Chondrocyte (in vitro differentiated cells): Measurements from ENCODE around the gene UBE4B. TPM values are rescaled to one million over a fixed set of nuclear protein-coding genes. Genes with fewer than 3 reads are reported as not detected.
A peak's percentile ranks its signal among the peaks of the same experiment; 100 is the strongest.

Experiments
- DNase-seq: peaks from one replicate; pipeline ENCODE4 v3.0.0; 2021; ENCODE audit warnings: mixed read lengths, low spot score
- H3K27ac Mint-ChIP-seq: one replicate; pipeline ENCODE4 v1.8.0; 2021; ENCODE audit warnings: mild to moderate bottlenecking, moderate library complexity, mixed read lengths; ENCODE audit not compliant: unreplicated experiment
- H3K27me3 Mint-ChIP-seq: 2 replicates; pipeline ENCODE4 v1.8.0; 2021; ENCODE audit warnings: low read depth, mixed read lengths
- H3K36me3 Mint-ChIP-seq: 2 replicates; pipeline ENCODE4 v1.8.0; 2021; ENCODE audit warnings: low read depth, mixed read lengths
- H3K4me1 Mint-ChIP-seq: 2 replicates; pipeline ENCODE4 v1.8.0; 2021; ENCODE audit warnings: low read depth, mild to moderate bottlenecking, mixed read lengths
- H3K4me3 Mint-ChIP-seq: one replicate; pipeline ENCODE4 v1.8.0; 2021; ENCODE audit warnings: mild to moderate bottlenecking, moderate library complexity, mixed read lengths; ENCODE audit not compliant: unreplicated experiment
- H3K9me3 Mint-ChIP-seq: 2 replicates; pipeline ENCODE4 v1.8.0; 2021; ENCODE audit warnings: low read depth, mixed read lengths
- microRNA-seq: library from miRNA; unstranded; fragments of <30 nt; microRNA quantifications from one replicate; pipeline ENCODE4 v1.2.0, GENCODE V29; 2020; ENCODE audit warnings: borderline number of aligned reads
- total RNA-seq: library from RNA; stranded (reverse); gene quantifications from 3 replicates; pipeline ENCODE4 v1.2.1, GENCODE V29; 2021
- TF ChIP-seq, protein P1 (sequence below): fragments of 200-600 bp; sonication (generic); IDR thresholded peaks from 2 replicates; pipeline ENCODE4 v1.5.0; 2021; ENCODE audit warnings: antibody characterized with exemption, mild to moderate bottlenecking, moderate library complexity

UBE4B gene
- total RNA-seq, 1 donor from 2014 or later: 47.1 TPM

GRCh38 chr1:10225573-10225972 lies 192.8 kb downstream of the UBE4B start:
- H3K9me3 Mint-ChIP-seq: no peaks in the 10 kb centered on the region
- H3K4me3 Mint-ChIP-seq: no peak overlapping the region
- DNase-seq: no peak
- peaks cover 48% of the 10 kb centered on the region for H3K4me1 Mint-ChIP-seq
- peak overlapping the region; percentile 84 for H3K27ac Mint-ChIP-seq
- TF ChIP-seq, protein P1, sequence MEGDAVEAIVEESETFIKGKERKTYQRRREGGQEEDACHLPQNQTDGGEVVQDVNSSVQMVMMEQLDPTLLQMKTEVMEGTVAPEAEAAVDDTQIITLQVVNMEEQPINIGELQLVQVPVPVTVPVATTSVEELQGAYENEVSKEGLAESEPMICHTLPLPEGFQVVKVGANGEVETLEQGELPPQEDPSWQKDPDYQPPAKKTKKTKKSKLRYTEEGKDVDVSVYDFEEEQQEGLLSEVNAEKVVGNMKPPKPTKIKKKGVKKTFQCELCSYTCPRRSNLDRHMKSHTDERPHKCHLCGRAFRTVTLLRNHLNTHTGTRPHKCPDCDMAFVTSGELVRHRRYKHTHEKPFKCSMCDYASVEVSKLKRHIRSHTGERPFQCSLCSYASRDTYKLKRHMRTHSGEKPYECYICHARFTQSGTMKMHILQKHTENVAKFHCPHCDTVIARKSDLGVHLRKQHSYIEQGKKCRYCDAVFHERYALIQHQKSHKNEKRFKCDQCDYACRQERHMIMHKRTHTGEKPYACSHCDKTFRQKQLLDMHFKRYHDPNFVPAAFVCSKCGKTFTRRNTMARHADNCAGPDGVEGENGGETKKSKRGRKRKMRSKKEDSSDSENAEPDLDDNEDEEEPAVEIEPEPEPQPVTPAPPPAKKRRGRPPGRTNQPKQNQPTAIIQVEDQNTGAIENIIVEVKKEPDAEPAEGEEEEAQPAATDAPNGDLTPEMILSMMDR: no peak
- H3K27me3 Mint-ChIP-seq: no peaks in the 10 kb centered on the region
- no peaks in the 10 kb centered on the region for H3K36me3 Mint-ChIP-seq

- TF ChIP-seq, protein P1: no peak
- Mint-ChIP-seq H3K4me3 (no peak overlapping the region), H3K9me3 (no peaks in the 10 kb centered on the region), H3K4me1 (peaks cover 56% of the 10 kb centered on the region), H3K27me3 (no peaks in the 10 kb centered on the region), H3K36me3 (no peaks in the 10 kb centered on the region), H3K27ac (peak overlapping the region; percentile 64)
- DNase-seq: no peak
These were observed 195.8 kb downstream of the UBE4B start for GRCh38 chr1:10228528-10228927.

DNA sequence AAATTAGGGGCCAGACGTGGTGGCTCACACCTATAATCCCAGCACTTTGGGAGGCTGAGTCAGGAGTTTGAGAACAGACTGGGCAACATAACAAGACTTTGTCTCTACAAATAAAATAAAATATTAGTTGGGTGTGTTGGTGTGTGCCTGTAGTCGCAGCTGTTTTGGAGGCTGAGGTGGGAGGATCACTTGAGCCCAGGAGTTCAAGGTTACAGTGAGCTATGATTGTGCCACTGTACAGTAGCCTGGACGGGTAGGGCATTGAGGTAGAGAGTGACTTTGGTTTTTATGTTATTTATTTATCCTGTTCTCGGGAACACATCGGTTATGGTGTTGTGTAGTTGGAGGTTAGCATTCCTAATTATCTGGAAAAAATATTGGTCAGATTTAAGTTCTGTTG lies 197.1 kb downstream of the UBE4B start:
- DNase-seq: no peak
- H3K27ac Mint-ChIP-seq: no peak overlapping the region
- H3K36me3 Mint-ChIP-seq: no peaks in the 10 kb centered on the region
- TF ChIP-seq, protein P1: no peak
- no peak overlapping the region for H3K4me3 Mint-ChIP-seq
- H3K4me1 Mint-ChIP-seq: peaks cover 53% of the 10 kb centered on the region
- no peaks in the 10 kb centered on the region for H3K27me3 Mint-ChIP-seq
- no peaks in the 10 kb centered on the region for H3K9me3 Mint-ChIP-seq

Small RNA genes within 50 kb of the gene (microRNA-seq; reads per million reads assigned to microRNA genes)
- gene MIR1273D: not detected

Other genes with a start within 250 kb of the UBE4B start
- 125 to 139 TPM (median 126 TPM) in 3 replicates for gene CLSTN1, start 209.0 kb upstream of the UBE4B start, total RNA-seq
- gene CTNNBIP1, start 122.7 kb upstream of the UBE4B start, total RNA-seq: 26.2 to 32.8 TPM (median 28.4 TPM) in 3 replicates
- gene LZIC, start 89.6 kb upstream of the UBE4B start, total RNA-seq: 26.1 to 28.4 TPM (median 26.1 TPM) in 3 replicates
- 10.9 to 13.8 TPM (median 13.7 TPM) in 3 replicates for gene NMNAT1, start 89.5 kb upstream of the UBE4B start, total RNA-seq
- 0.47 TPM in 1 of 3 replicates, not detected in the others for gene RBP7, start 35.7 kb upstream of the UBE4B start, total RNA-seq
- gene KIF1B, start 177.6 kb downstream of the UBE4B start, total RNA-seq: 48.8 to 49.4 TPM (median 48.9 TPM) in 3 replicates